Measurements from ENCODE around the gene SH3BP2.

Gene SH3BP2

GRCh38 chr4:2792711-2793585, at the start of gene SH3BP2:
TSS of gene SH3BP2 (plus strand) at chr4:2793085. CDS start at chr4:2820618, 27,533 bp downstream.
- peak; percentile 50 for DNase-seq (ENCODE audit: low spot score)

GRCh38 chr4:2743518-2744445, 49.1 kb upstream of the SH3BP2 start:
- no peak for DNase-seq (ENCODE audit: low spot score)

- no peak for DNase-seq (ENCODE audit: low spot score)
Observed at GRCh38 chr4:2744576-2745270, 48.2 kb upstream of the SH3BP2 start.

GRCh38 chr4:2745516-2745915, 47.4 kb upstream of the SH3BP2 start:
- DNase-seq (ENCODE audit: low spot score) = no peak

- no peak for DNase-seq (ENCODE audit: low spot score)
Observed at GRCh38 chr4:2745981-2746806, 46.7 kb upstream of the SH3BP2 start.

GRCh38 chr4:2746891-2747695, 45.8 kb upstream of the SH3BP2 start:
- no peak for DNase-seq (ENCODE audit: low spot score)

GRCh38 chr4:2750719-2751605, 41.9 kb upstream of the SH3BP2 start:
- DNase-seq (ENCODE audit: low spot score) = peak; percentile 39

GRCh38 chr4:2753436-2753835, 39.4 kb upstream of the SH3BP2 start:
- DNase-seq (ENCODE audit: low spot score) = no peak

GRCh38 chr4:2754848-2755819, 37.8 kb upstream of the SH3BP2 start:
- DNase-seq (ENCODE audit: low spot score) = no peak

GRCh38 chr4:2755821-2756690, 36.8 kb upstream of the SH3BP2 start, which contains the start of gene TNIP2:
TSS of gene TNIP2 (minus strand) at chr4:2756336. CDS start at chr4:2756289, 47 bp downstream.
- DNase-seq (ENCODE audit: low spot score) = peak; percentile 83

GRCh38 chr4:2756691-2757350, 36.1 kb upstream of the SH3BP2 start:
- DNase-seq (ENCODE audit: low spot score) = no peak

GRCh38 chr4:2757426-2757825, 35.5 kb upstream of the SH3BP2 start:
- DNase-seq (ENCODE audit: low spot score) = no peak

GRCh38 chr4:2761035-2761923, 31.6 kb upstream of the SH3BP2 start:
- no peak for DNase-seq (ENCODE audit: low spot score)

GRCh38 chr4:2762048-2762447, 30.8 kb upstream of the SH3BP2 start:
- DNase-seq (ENCODE audit: low spot score) = no peak

All from hematopoietic multipotent progenitor cell treated with erythropoietin and hydrocortisone succinate and interleukin-3 and kit ligand, for 15 days (in vitro differentiated cells).